Measurements from ENCODE around the gene SPEM3. TPM values are rescaled to one million over a fixed set of nuclear protein-coding genes. Genes with fewer than 3 reads are reported as not detected.

SPEM3 gene
- polyA plus RNA-seq, 4 donors: not detected

DNA sequence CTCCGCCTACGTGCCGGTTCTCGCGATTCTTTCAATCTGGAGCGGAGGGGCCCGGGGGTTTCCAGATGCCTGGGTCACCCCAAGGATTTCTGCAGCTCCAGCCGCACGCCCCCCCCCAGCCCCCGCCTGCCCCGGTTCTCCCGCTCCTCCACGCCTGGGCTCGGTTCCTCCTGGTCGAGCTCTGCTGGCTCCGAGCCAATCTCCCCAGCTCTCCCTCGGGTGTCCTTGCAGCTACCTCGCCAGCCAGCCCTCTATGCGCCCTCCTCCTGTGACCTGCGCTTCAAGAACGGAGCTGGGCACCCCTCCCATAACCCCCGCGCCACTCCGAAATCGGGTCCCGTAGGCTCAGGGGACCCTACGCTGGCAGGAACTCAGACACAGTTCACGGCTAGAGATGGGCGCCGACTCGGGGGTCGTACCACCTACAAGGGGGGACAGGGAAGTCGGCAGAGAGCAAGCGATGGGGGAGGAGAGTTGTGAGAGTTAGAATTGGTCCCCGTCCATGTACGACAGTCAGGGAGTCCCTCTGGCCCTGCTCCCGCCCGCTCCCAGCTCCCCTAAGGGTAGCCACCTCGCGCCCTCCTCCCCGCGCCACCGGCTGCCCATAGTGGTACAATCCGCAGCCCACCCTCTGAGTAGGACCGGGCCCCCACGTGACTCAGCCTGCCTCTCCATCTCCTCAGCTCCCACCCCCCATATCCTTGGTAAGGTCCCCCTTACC lies 11.6 kb downstream of the SPEM3 start:
- WGBS, 3 donors: 2 to 3% (median 2%) methylated on average over 42 to 46 of the region's 46 CpGs
- peak; percentile 38 to 63 for DNase-seq
- peaks cover 3 to 86% (median 10%) of the 10 kb centered on the region in 3 donors for H3K27me3 ChIP-seq (ENCODE audit: control insufficient read depth in 3 of 3, insufficient read depth in 3 of 3, low read length in 3 of 3)

DNA sequence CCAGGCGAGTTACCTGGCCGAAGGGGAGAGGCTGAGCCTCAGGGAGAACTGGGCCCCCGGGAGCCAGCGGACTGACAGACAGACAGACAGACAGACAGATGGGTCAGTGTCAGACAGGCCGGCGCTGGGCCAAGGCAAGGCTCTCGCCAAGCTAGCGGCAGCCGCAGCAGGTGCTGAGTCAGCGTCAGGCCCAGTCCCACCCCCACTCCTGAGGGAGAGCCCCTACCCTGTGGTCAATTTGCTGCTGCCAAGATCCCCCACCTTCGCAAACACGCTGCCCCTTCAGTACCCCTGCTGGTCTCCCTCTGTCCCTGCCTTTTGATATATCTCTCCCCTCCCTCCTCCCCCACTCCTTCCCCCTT lies 12.2 kb downstream of the SPEM3 start:
- H3K36me3 ChIP-seq (ENCODE audit: control insufficient read depth in 3 of 3, insufficient read depth in 2 of 3, low read depth in 1 of 3, low read length in 3 of 3): peaks cover 0 to 2% (median 0%) of the 10 kb centered on the region in 3 donors
- no peak overlapping the region for H3K4me3 ChIP-seq (ENCODE audit: low read depth in 1 of 3, low read length in 3 of 3)
- 6 to 21% (median 11%) methylated on average over 7 to 12 of the region's 12 CpGs for WGBS, 3 donors
- peaks cover 0 to 51% (median 4%) of the 10 kb centered on the region in 3 donors for H3K4me1 ChIP-seq (ENCODE audit: control insufficient read depth in 3 of 3, insufficient read depth in 2 of 3, low read depth in 1 of 3, low read length in 2 of 3)
- DNase-seq: no peak
- peaks cover 3 to 89% (median 10%) of the 10 kb centered on the region in 3 donors for H3K27me3 ChIP-seq (ENCODE audit: control insufficient read depth in 3 of 3, insufficient read depth in 3 of 3, low read length in 3 of 3)
- no peak for FAIRE-seq
- H3K9me3 ChIP-seq (ENCODE audit: control insufficient read depth in 2 of 2, insufficient read depth in 1 of 2, low read depth in 1 of 2, low read length in 1 of 2): no peaks in the 10 kb centered on the region
- H3K27ac ChIP-seq (ENCODE audit: low read depth in 1 of 3, low read length in 2 of 3): no peak overlapping the region

More for the DNA sequence above, 11.6 kb downstream of the SPEM3 start:
- peaks cover 0 to 45% (median 4%) of the 10 kb centered on the region in 3 donors for H3K4me1 ChIP-seq (ENCODE audit: control insufficient read depth in 3 of 3, insufficient read depth in 2 of 3, low read depth in 1 of 3, low read length in 2 of 3)
- peaks cover 0 to 2% (median 0%) of the 10 kb centered on the region in 3 donors for H3K36me3 ChIP-seq (ENCODE audit: control insufficient read depth in 3 of 3, insufficient read depth in 2 of 3, low read depth in 1 of 3, low read length in 3 of 3)
- FAIRE-seq: no peak
- peak overlapping the region in 2 of 3 donors; percentile 22 to 38 for H3K4me3 ChIP-seq (ENCODE audit: low read depth in 1 of 3, low read length in 3 of 3)
- no peaks in the 10 kb centered on the region for H3K9me3 ChIP-seq (ENCODE audit: control insufficient read depth in 2 of 2, insufficient read depth in 1 of 2, low read depth in 1 of 2, low read length in 1 of 2)
- no peak overlapping the region for H3K27ac ChIP-seq (ENCODE audit: low read depth in 1 of 3, low read length in 2 of 3)

DNA sequence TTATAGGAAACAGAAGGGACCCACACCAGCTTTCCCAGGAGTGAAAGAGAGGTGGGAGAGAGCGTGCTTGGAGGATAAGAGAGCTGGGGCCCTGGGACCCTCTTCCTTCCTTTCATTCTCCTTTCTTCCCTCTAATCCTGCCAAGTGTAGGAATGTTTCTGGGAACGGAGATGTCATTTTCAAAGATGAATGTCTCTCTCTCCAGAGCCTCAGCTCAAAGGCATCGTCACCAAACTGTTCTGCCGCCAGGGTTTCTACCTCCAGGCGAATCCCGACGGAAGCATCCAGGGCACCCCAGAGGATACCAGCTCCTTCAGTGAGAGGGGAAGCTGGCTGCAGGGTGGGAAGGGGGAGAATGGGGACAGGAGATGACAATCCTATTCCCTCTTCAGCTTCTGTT lies 12.6 kb downstream of the SPEM3 start:
- 65 to 73% (median 67%) methylated on average over 7 of the region's 7 CpGs for WGBS, 3 donors
- H3K27me3 ChIP-seq (ENCODE audit: control insufficient read depth in 3 of 3, insufficient read depth in 3 of 3, low read length in 3 of 3): peaks cover 3 to 89% (median 10%) of the 10 kb centered on the region in 3 donors

DNA sequence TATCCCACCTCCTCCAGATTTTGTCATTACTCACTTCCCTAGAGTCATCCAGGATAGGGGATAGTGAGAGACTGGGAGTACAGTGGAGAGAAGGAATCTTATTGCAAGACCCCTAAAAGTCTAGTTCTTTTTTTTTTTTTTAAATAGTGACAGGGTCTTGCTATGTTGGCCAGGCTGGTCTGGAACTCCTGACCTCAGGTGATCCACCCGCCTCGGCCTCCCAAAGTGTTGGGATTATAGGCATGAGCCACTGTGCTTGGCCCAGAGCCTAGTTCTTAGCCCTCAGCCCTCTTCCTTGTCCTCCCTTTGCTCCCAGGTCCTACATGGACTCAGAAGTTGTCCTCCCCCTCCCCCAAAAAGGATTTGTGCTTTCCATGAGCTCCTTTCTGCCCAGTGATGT lies 13.5 kb downstream of the SPEM3 start:
- peaks cover 0 to 51% (median 4%) of the 10 kb centered on the region in 3 donors for H3K4me1 ChIP-seq (ENCODE audit: control insufficient read depth in 3 of 3, insufficient read depth in 2 of 3, low read depth in 1 of 3, low read length in 2 of 3)
- H3K9me3 ChIP-seq (ENCODE audit: control insufficient read depth in 2 of 2, insufficient read depth in 1 of 2, low read depth in 1 of 2, low read length in 1 of 2): no peaks in the 10 kb centered on the region
- H3K36me3 ChIP-seq (ENCODE audit: control insufficient read depth in 3 of 3, insufficient read depth in 2 of 3, low read depth in 1 of 3, low read length in 3 of 3): peaks cover 0 to 2% (median 0%) of the 10 kb centered on the region in 3 donors
- peaks cover 3 to 91% (median 11%) of the 10 kb centered on the region in 3 donors for H3K27me3 ChIP-seq (ENCODE audit: control insufficient read depth in 3 of 3, insufficient read depth in 3 of 3, low read length in 3 of 3)
- H3K27ac ChIP-seq (ENCODE audit: low read depth in 1 of 3, low read length in 2 of 3): no peak overlapping the region
- WGBS, 3 donors: 75 to 87% (median 80%) methylated on average over 2 of the region's 2 CpGs
- H3K4me3 ChIP-seq (ENCODE audit: low read depth in 1 of 3, low read length in 3 of 3): no peak overlapping the region
- FAIRE-seq (no peak), DNase-seq (no peak)

More for the DNA sequence above, 12.6 kb downstream of the SPEM3 start:
- Histone ChIP-seq H3K4me1 (ENCODE audit: control insufficient read depth in 3 of 3, insufficient read depth in 2 of 3, low read depth in 1 of 3, low read length in 2 of 3) (peaks cover 0 to 52% (median 4%) of the 10 kb centered on the region in 3 donors), H3K4me3 (ENCODE audit: low read depth in 1 of 3, low read length in 3 of 3) (no peak overlapping the region), H3K36me3 (ENCODE audit: control insufficient read depth in 3 of 3, insufficient read depth in 2 of 3, low read depth in 1 of 3, low read length in 3 of 3) (peaks cover 0 to 2% (median 0%) of the 10 kb centered on the region in 3 donors), H3K27ac (ENCODE audit: low read depth in 1 of 3, low read length in 2 of 3) (no peak overlapping the region), H3K9me3 (ENCODE audit: control insufficient read depth in 2 of 2, insufficient read depth in 1 of 2, low read depth in 1 of 2, low read length in 1 of 2) (no peaks in the 10 kb centered on the region)
- FAIRE-seq (no peak), DNase-seq (no peak)

DNA sequence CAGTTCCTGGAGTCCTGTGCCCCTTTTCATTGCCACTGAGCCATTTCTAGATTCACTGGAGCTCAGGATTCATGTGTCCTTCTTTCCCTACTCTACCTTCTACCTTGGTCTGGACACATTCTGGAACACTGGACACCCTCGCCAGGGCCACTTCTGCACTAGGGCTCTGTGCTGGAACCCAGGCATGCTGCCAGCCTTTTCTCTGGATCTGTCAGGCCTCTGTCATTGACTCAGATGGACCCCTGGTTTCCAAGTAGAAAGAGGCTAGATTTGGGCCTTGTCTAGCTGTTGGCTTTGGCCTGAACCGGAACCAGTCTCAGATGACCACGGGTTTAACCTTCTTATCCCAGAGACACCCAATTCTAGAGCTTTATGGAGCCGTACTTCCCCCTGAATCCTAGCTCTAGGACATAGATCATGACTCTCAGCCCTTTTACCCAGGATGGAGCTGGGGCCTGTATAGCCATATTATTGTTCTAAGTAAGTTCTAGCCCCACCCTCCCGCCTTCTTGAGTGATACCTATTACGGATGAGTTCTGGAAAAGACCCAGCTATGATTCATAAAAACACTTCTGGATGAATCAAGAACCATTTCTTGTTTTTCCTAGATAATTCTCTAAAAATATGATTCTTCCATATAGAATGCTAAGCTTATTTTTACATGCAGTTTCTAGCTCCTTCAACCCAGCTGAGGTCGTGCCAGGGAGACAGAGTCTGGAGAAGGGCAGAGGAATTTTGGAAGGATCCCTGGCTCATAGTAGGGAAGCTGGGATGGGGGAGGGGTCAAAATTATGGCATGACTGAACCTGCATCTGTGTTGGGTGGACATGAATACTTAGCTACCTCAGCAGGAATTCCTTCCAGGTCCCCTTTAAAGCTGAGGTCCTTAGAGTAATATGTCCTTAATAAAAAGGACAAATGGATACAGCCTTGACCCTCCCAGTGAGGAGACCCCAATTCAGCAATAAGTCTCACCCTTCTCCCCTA lies 15.1 kb downstream of the SPEM3 start:
- 78 to 87% (median 85%) methylated on average over 7 of the region's 7 CpGs for WGBS, 3 donors
- no peak for FAIRE-seq
- H3K27me3 ChIP-seq (ENCODE audit: control insufficient read depth in 3 of 3, insufficient read depth in 3 of 3, low read length in 3 of 3): peaks cover 0 to 82% (median 17%) of the 10 kb centered on the region in 3 donors

GRCh38 chr17:7444682-7445618 lies 16.3 kb downstream of the SPEM3 start, which contains the start of gene CHRNB1:
Gene CHRNB1 (plus strand): TSS chr17:7445061. CDS start chr17:7445128, 67 bp downstream.
- peak within 1 kb of the TSS; percentile 34 to 47 (median 46) for H3K4me3 ChIP-seq (ENCODE audit: low read depth in 1 of 3, low read length in 3 of 3)
- no peaks in the 10 kb centered on the region for H3K9me3 ChIP-seq (ENCODE audit: control insufficient read depth in 2 of 2, insufficient read depth in 1 of 2, low read depth in 1 of 2, low read length in 1 of 2)
- FAIRE-seq (no peak), DNase-seq (peak; percentile 68 to 71)
- H3K27me3 ChIP-seq (ENCODE audit: control insufficient read depth in 3 of 3, insufficient read depth in 3 of 3, low read length in 3 of 3): peaks cover 0 to 72% (median 17%) of the 10 kb centered on the region in 3 donors
- no peak within 1 kb of the TSS for H3K27ac ChIP-seq (ENCODE audit: low read depth in 1 of 3, low read length in 2 of 3)
- WGBS, 3 donors: 4 to 5% (median 5%) methylated on average over 35 to 51 of the region's 51 CpGs
- peaks cover 0 to 27% (median 0%) of the 10 kb centered on the region in 3 donors for H3K4me1 ChIP-seq (ENCODE audit: control insufficient read depth in 3 of 3, insufficient read depth in 2 of 3, low read depth in 1 of 3, low read length in 2 of 3)
- H3K36me3 ChIP-seq (ENCODE audit: control insufficient read depth in 3 of 3, insufficient read depth in 2 of 3, low read depth in 1 of 3, low read length in 3 of 3): no peaks in the 10 kb centered on the region

More for the DNA sequence above, 15.1 kb downstream of the SPEM3 start:
- no peak overlapping the region for H3K4me3 ChIP-seq (ENCODE audit: low read depth in 1 of 3, low read length in 3 of 3)
- H3K36me3 ChIP-seq (ENCODE audit: control insufficient read depth in 3 of 3, insufficient read depth in 2 of 3, low read depth in 1 of 3, low read length in 3 of 3): no peaks in the 10 kb centered on the region
- no peak overlapping the region for H3K27ac ChIP-seq (ENCODE audit: low read depth in 1 of 3, low read length in 2 of 3)
- H3K9me3 ChIP-seq (ENCODE audit: control insufficient read depth in 2 of 2, insufficient read depth in 1 of 2, low read depth in 1 of 2, low read length in 1 of 2): no peaks in the 10 kb centered on the region
- peaks cover 0 to 36% (median 0%) of the 10 kb centered on the region in 3 donors for H3K4me1 ChIP-seq (ENCODE audit: control insufficient read depth in 3 of 3, insufficient read depth in 2 of 3, low read depth in 1 of 3, low read length in 2 of 3)
- no peak for DNase-seq

DNA sequence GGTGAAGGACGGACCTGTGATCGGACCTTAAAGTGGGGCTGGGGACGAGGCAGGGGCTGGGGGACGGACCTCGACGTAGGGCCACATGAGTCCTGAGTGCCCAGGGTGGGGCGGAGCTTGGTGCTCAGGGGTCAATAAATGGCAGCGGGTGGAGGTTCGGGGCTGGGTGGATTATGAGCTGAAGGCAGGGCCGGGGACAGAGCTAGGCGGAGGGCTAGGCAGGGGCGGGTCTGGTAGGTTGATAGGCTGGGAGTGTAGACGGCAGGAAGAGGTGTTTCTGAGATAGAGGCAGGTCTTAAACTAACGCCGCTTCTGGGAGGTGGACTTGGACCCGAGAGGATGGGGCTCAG lies 16.9 kb downstream of the SPEM3 start:
- peak overlapping the region; percentile 34 to 47 (median 46) for H3K4me3 ChIP-seq (ENCODE audit: low read depth in 1 of 3, low read length in 3 of 3)
- no peaks in the 10 kb centered on the region for H3K36me3 ChIP-seq (ENCODE audit: control insufficient read depth in 3 of 3, insufficient read depth in 2 of 3, low read depth in 1 of 3, low read length in 3 of 3)
- H3K27ac ChIP-seq (ENCODE audit: low read depth in 1 of 3, low read length in 2 of 3): no peak overlapping the region
- WGBS, 3 donors: 0 to 5% (median 2%) methylated on average over 16 of the region's 16 CpGs
- H3K27me3 ChIP-seq (ENCODE audit: control insufficient read depth in 3 of 3, insufficient read depth in 3 of 3, low read length in 3 of 3): peaks cover 0 to 65% (median 13%) of the 10 kb centered on the region in 3 donors
- peak; percentile 81 for DNase-seq
- peaks cover 0 to 21% (median 0%) of the 10 kb centered on the region in 3 donors for H3K4me1 ChIP-seq (ENCODE audit: control insufficient read depth in 3 of 3, insufficient read depth in 2 of 3, low read depth in 1 of 3, low read length in 2 of 3)
- no peaks in the 10 kb centered on the region for H3K9me3 ChIP-seq (ENCODE audit: control insufficient read depth in 2 of 2, insufficient read depth in 1 of 2, low read depth in 1 of 2, low read length in 1 of 2)
- FAIRE-seq: no peak
